Suprapubic skin (tissue), 4 donors: ENCODE measurements around the gene ATF7. TPM values are rescaled to one million over a fixed set of nuclear protein-coding genes. Genes with fewer than 3 reads are reported as not detected.

Experiments
- DNase-seq, 2 donors: peaks; one replicate each; pipeline ENCODE4 v3.0.0-alpha.2; 2019; ENCODE audit warnings: low spot score in 2 of 2
- H3K27ac ChIP-seq: fragments of 200-600 bp; sonication (generic); one replicate; pipeline ENCODE4 v1.5.1; 2019
- H3K27me3 ChIP-seq: fragments of 200-600 bp; sonication (generic); one replicate; pipeline ENCODE4 v1.5.1; 2019
- H3K36me3 ChIP-seq: fragments of 200-600 bp; sonication (generic); one replicate; pipeline ENCODE4 v1.5.1; 2019
- H3K4me1 ChIP-seq: fragments of 200-600 bp; sonication (generic); one replicate; pipeline ENCODE4 v1.5.1; 2019
- H3K4me3 ChIP-seq: fragments of 200-600 bp; sonication (generic); one replicate; pipeline ENCODE4 v1.5.1; 2019; ENCODE audit warnings: mild to moderate bottlenecking
- H3K9me3 ChIP-seq: fragments of 200-600 bp; sonication (generic); one replicate; pipeline ENCODE4 v1.5.1; 2019
- CTCF ChIP-seq, 2 donors: fragments of 200-600 bp in 1 of 2; fragments of 450-650 bp in 1 of 2; sonication (generic) in 1 of 2; IDR thresholded peaks; one replicate each; pipeline ENCODE4 v1.5.1; 2016 to 2019; ENCODE audit warnings: antibody characterized with exemption in 2 of 2, mild to moderate bottlenecking in 1 of 2, moderate library complexity in 1 of 2
- EP300 ChIP-seq: sonication (generic); formaldehyde crosslinking; IDR thresholded peaks from one replicate; pipeline ENCODE4 v1.6.1; 2017; ENCODE audit warnings: antibody characterized with exemption
- POLR2A ChIP-seq, 2 donors: fragments of 450-650 bp; IDR thresholded peaks; one replicate each; pipeline ENCODE4 v1.6.1; 2017; ENCODE audit warnings: antibody characterized with exemption in 2 of 2, mild to moderate bottlenecking in 2 of 2, moderate library complexity in 2 of 2
- POLR2AphosphoS5 ChIP-seq, 3 donors: sonication (generic); formaldehyde crosslinking; IDR thresholded peaks; one replicate each; pipeline ENCODE4 v1.6.1; 2017; ENCODE audit warnings: antibody characterized with exemption in 3 of 3
- WGBS: methylation state at CpG from one replicate; pipeline ENCODE4 v1.1.5; 2018; 5-methylcytosine and 5-hydroxymethylcytosine counted together
- total RNA-seq, 4 donors: library from RNA; depleted of rRNA; stranded (reverse); fragments of >200 nt; gene quantifications; one replicate each; pipeline ENCODE4 v1.1.0, GENCODE V29; 2016

The ATF7 gene
- total RNA-seq, 4 donors from 2014 or later = 26.7 to 60.7 (median 40.5) TPM

DNA sequence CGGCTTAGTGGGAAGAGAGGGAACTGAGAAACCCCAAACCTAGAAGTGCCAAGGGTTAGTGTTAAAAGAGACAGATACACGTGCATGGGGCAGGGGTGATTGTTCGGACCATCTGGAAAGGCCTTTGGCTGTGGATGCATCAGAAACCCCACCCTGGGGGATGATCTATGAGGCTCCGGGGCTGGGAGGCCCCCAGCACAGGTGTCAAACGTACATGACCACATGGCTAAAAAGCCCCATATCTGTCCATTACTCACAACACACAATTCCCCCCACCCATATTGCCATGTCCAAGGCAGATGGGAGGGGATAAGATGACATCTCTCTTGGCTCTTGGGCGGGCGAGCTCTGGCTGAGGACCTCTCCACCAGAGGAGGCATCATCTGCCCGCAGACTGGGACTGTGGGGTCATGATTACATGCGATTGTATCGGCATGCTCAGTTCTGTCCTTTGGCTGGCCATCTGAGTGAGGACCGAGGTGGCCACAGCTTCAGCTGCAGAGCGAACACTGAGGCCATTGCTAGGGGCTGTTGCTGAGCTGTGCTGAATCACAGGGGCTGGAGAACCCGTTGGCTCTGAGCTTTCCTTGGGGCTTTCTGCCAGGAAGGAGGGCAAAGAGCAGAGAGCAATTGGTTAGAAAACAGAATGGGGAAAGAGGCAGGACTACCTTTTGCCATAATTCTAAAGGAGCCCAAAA lies 109.3 kb downstream of the ATF7 start:
- H3K36me3 ChIP-seq = peaks cover 100% of the 10 kb centered on the region

DNA sequence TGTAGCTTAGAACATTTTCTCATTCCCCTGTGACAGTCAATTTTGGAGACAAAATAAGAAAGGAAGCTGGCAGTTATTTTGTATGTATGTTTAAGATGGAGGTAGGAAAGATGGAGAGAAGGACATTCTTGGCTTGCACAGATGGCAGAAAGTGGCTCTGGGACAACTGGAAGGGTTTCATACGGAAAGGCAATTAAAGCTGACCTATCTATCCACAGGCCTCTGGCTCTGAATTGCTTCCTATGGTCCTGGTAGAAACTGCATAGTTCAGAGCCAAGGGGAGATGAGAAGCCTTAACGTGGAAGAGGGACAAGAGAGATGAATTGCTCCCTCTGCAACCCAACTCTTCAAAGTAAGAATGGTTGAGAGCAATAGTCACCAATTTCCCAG lies 110.9 kb downstream of the ATF7 start:
- H3K4me3 ChIP-seq = no peak overlapping the region
- no peak for DNase-seq
- no peaks in the 10 kb centered on the region for H3K9me3 ChIP-seq
- H3K36me3 ChIP-seq = peaks cover 100% of the 10 kb centered on the region
- no peak overlapping the region for H3K27ac ChIP-seq
- H3K4me1 ChIP-seq = no peaks in the 10 kb centered on the region
- TF ChIP-seq POLR2AphosphoS5 (IDR thresholded peaks at IDR 0.05) = no peak
- H3K27me3 ChIP-seq = no peaks in the 10 kb centered on the region
- 67% methylated on average over 2 of the region's 2 CpGs for WGBS

More for the DNA sequence above, 109.3 kb downstream of the ATF7 start:
- no peak overlapping the region for H3K4me3 ChIP-seq
- no peak overlapping the region for H3K27ac ChIP-seq
- H3K4me1 ChIP-seq = no peaks in the 10 kb centered on the region
- no peaks in the 10 kb centered on the region for H3K9me3 ChIP-seq
- WGBS = 84% methylated on average over 12 of the region's 13 CpGs
- no peak for TF ChIP-seq POLR2A (IDR thresholded peaks at IDR 0.05)
- TF ChIP-seq CTCF (IDR thresholded peaks at IDR 0.05) = no peak
- TF ChIP-seq POLR2AphosphoS5 (IDR thresholded peaks at IDR 0.05) = no peak
- TF ChIP-seq EP300 = no peak
- no peak for DNase-seq
- H3K27me3 ChIP-seq = no peaks in the 10 kb centered on the region

DNA sequence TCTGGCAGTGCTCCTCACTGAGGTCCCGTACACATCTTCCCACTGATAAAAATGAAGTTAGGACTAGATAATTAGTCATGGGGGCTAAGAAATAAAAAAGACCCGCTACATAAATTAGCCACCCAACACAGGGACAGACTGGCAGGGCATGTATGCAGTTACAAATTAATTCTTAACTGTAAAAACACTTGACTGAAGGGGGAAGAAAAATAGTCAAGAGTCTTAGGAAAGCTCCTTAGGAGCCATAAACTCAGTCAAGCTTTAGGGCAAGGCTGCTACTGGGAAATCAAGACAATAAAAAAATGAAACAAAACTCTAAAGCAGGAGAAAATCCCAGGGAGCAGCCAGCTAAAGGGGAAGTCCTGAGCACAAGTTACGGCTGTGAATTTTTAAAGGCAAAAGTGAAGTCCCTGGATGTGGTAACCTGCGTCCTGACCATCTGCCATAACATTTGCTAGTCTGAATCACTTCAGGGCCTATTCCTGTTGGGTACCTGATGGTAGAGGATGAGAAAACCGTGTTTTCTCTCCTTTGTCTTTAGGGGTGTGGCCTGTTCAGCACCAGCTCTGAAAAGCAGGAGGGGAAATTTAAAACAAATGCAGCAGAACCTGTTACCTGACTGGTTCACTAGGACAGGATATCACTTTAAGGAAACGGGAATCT lies 111.4 kb downstream of the ATF7 start:
- TF ChIP-seq CTCF (IDR thresholded peaks at IDR 0.05) = no peak
- no peak for TF ChIP-seq POLR2A (IDR thresholded peaks at IDR 0.05)
- TF ChIP-seq EP300 = no peak
- no peak for TF ChIP-seq POLR2AphosphoS5 (IDR thresholded peaks at IDR 0.05)
- H3K4me3 ChIP-seq = no peak overlapping the region
- DNase-seq = no peak
- H3K4me1 ChIP-seq = no peaks in the 10 kb centered on the region
- H3K9me3 ChIP-seq = no peaks in the 10 kb centered on the region
- 79% methylated on average over 6 of the region's 6 CpGs for WGBS
- H3K27ac ChIP-seq = no peak overlapping the region
- H3K27me3 ChIP-seq = no peaks in the 10 kb centered on the region
- H3K36me3 ChIP-seq = peaks cover 100% of the 10 kb centered on the region

GRCh38 chr12:53513712-53514410 lies 112.3 kb downstream of the ATF7 start:
- no peaks in the 10 kb centered on the region for H3K27me3 ChIP-seq
- H3K9me3 ChIP-seq = no peaks in the 10 kb centered on the region
- no peak for TF ChIP-seq POLR2AphosphoS5 (IDR thresholded peaks at IDR 0.05)
- TF ChIP-seq POLR2A (IDR thresholded peaks at IDR 0.05) = no peak
- no peak for TF ChIP-seq EP300
- TF ChIP-seq CTCF (IDR thresholded peaks at IDR 0.05) = no peak
- DNase-seq = no peak
- 85% methylated on average over 6 of the region's 6 CpGs for WGBS
- H3K27ac ChIP-seq = no peak overlapping the region
- H3K4me1 ChIP-seq = peaks cover 2% of the 10 kb centered on the region
- H3K36me3 ChIP-seq = peaks cover 92% of the 10 kb centered on the region
- no peak overlapping the region for H3K4me3 ChIP-seq

DNA sequence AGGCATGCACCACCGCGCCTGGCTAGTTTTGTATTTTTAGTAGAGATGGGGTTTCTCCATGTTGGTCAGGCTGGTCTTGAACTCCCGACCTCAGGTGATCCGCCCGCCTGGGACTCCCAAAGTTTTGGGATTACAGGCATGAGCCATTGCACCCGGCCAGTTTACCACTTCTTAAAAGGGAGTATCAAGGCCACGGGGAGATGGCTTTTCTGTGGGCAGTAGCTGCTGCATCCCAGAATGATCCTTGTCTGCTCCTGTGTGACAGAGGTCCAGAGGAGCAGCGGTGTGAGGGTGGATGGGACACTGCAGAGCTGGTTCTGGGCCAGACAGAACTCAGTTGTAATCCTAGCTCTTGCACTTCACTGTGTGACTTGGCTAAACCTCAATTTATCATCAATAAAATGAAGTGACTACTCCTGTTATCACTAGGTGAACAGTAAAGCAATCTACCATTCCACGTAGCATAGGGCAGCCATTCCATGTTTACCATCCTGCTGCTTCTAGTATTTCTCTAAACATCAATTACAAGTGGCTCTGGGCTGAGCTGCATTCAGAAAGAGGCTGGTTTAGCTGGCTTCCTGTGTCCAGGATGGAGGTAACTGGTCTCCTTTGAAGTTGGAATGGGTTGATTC lies 115.9 kb downstream of the ATF7 start:
- peaks cover 10% of the 10 kb centered on the region for H3K4me1 ChIP-seq
- H3K4me3 ChIP-seq = no peak overlapping the region
- H3K36me3 ChIP-seq = peaks cover 78% of the 10 kb centered on the region
- H3K27me3 ChIP-seq = no peaks in the 10 kb centered on the region
- DNase-seq = peak in 1 of 2 donors; percentile 43
- no peaks in the 10 kb centered on the region for H3K9me3 ChIP-seq
- TF ChIP-seq CTCF (IDR thresholded peaks at IDR 0.05) = no peak
- TF ChIP-seq POLR2A (IDR thresholded peaks at IDR 0.05) = no peak
- TF ChIP-seq EP300 = no peak
- TF ChIP-seq POLR2AphosphoS5 (IDR thresholded peaks at IDR 0.05) = no peak
- H3K27ac ChIP-seq = no peak overlapping the region
- whole genome bisulfite sequencing = 89% methylated on average over 8 of the region's 9 CpGs
